Smooth muscle cell (in vitro differentiated cells): ENCODE data around the gene CMTM8. TPM values are rescaled to one million over a fixed set of nuclear protein-coding genes. Genes with fewer than 3 reads are reported as not detected.

Experiments
- DNase-seq: peaks from one replicate; lab custom pipeline; 2025; ENCODE audit not compliant: unreplicated experiment; lab: John Stamatoyannopoulos, UW
- H2AFZ ChIP-seq: fragments of 200-600 bp; sonication (generic); 2 replicates; pipeline ENCODE4 v1.6.0; 2016; ENCODE audit warnings: antibody characterized with exemption, low read depth, mild to moderate bottlenecking
- H3F3A ChIP-seq: fragments of 200-600 bp; sonication (generic); 2 replicates; pipeline ENCODE4 v1.6.0; 2017; ENCODE audit warnings: antibody characterized with exemption, low read depth
- H3K27ac ChIP-seq: fragments of 200-600 bp; sonication (generic); 2 replicates; pipeline ENCODE4 v1.5.1; 2016; ENCODE audit warnings: low read depth, mild to moderate bottlenecking
- H3K27me3 ChIP-seq: fragments of 200-600 bp; sonication (generic); 2 replicates; pipeline ENCODE4 v1.6.1; 2016; ENCODE audit warnings: low read depth, mild to moderate bottlenecking
- H3K36me3 ChIP-seq: fragments of 200-600 bp; sonication (generic); 2 replicates; pipeline ENCODE4 v1.5.1; 2016; ENCODE audit warnings: low read depth
- H3K4me1 ChIP-seq: fragments of 200-600 bp; sonication (generic); 2 replicates; pipeline ENCODE4 v1.5.1; 2016; ENCODE audit warnings: low read depth
- H3K4me2 ChIP-seq: fragments of 200-600 bp; sonication (generic); 2 replicates; pipeline ENCODE4 v1.6.0; 2016; ENCODE audit warnings: mild to moderate bottlenecking
- H3K4me3 ChIP-seq: fragments of 200-600 bp; sonication (generic); 2 replicates; pipeline ENCODE4 v1.5.1; 2016; ENCODE audit warnings: mild to moderate bottlenecking
- H3K79me2 ChIP-seq: fragments of 200-600 bp; sonication (generic); 2 replicates; pipeline ENCODE4 v1.6.0; 2016; ENCODE audit warnings: low read depth, mild to moderate bottlenecking
- H3K9ac ChIP-seq: fragments of 200-600 bp; sonication (generic); 2 replicates; pipeline ENCODE4 v1.6.0; 2016; ENCODE audit warnings: low read depth
- H3K9me3 ChIP-seq: fragments of 200-600 bp; sonication (generic); replicated peaks from 2 replicates; pipeline ENCODE4 v1.5.1; 2016; ENCODE audit warnings: low read depth
- H4K20me1 ChIP-seq: fragments of 200-600 bp; sonication (generic); 2 replicates; pipeline ENCODE4 v1.6.0; 2016; ENCODE audit warnings: low read depth
- WGBS: methylation state at CpG from one replicate; pipeline ENCODE4 v1.1.7; 2016; ENCODE audit warnings: low lambda C conversion rate; 5-methylcytosine and 5-hydroxymethylcytosine counted together
- polyA plus RNA-seq: library from polyadenylated mRNA; unstranded; fragments of >200 nt; fragmentation: Nextera tagmentation; extraction: Ambion mirVana; gene quantifications from 2 replicates; pipeline ENCODE4 v1.2.1, GENCODE V29; 2016
- total RNA-seq: library from RNA; depleted of rRNA; stranded (reverse); fragments of >200 nt; gene quantifications from 2 replicates; pipeline ENCODE4 v1.2.3, GENCODE V29; 2014
- TF ChIP-seq, protein P1 (sequence below): fragments of 200-600 bp; sonication (generic); IDR thresholded peaks from 2 replicates; pipeline ENCODE4 v1.5.1; 2017; ENCODE audit warnings: borderline replicate concordance, mild to moderate bottlenecking, antibody characterized with exemption; ENCODE audit not compliant: insufficient read depth, poor library complexity, severe bottlenecking

The CMTM8 gene
- total and polyA plus RNA-seq, 2 experiments from 2014 or later: 1.9 TPM

DNA sequence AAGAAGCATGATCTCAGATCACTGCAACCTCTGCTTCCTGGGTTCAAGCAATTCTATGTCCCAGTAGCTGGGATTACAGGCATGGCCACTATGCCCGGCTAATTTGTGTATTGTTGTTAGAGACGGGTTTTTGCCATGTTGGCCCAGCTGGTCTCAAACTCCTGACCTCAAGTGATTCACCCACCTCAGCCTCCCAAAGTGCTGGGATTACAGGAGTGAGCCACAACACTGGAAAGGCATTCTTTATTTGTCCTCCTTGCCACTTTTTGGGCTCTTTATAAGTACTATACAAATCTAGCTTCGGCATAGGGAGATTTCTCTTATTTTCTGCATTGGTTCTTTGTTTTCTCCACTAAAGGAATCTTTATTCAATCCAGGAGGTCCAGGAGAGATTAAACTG is 18.6 kb downstream of the CMTM8 start:
- Histone ChIP-seq H3K4me3 (no peak overlapping the region), H3K79me2 (no peaks in the 10 kb centered on the region), H2AFZ (no peak overlapping the region), H3K4me2 (no peak overlapping the region), H3K36me3 (no peaks in the 10 kb centered on the region), H3K27me3 (no peaks in the 10 kb centered on the region), H4K20me1 (no peaks in the 10 kb centered on the region), H3K9me3 (no peaks in the 10 kb centered on the region), H3K27ac (no peak overlapping the region), H3K9ac (no peak overlapping the region), H3F3A (peaks cover 3% of the 10 kb centered on the region), H3K4me1 (no peaks in the 10 kb centered on the region)
- 64% methylated on average over 3 of the region's 3 CpGs for WGBS
- DNase-seq: no peak
- TF ChIP-seq, protein P1, sequence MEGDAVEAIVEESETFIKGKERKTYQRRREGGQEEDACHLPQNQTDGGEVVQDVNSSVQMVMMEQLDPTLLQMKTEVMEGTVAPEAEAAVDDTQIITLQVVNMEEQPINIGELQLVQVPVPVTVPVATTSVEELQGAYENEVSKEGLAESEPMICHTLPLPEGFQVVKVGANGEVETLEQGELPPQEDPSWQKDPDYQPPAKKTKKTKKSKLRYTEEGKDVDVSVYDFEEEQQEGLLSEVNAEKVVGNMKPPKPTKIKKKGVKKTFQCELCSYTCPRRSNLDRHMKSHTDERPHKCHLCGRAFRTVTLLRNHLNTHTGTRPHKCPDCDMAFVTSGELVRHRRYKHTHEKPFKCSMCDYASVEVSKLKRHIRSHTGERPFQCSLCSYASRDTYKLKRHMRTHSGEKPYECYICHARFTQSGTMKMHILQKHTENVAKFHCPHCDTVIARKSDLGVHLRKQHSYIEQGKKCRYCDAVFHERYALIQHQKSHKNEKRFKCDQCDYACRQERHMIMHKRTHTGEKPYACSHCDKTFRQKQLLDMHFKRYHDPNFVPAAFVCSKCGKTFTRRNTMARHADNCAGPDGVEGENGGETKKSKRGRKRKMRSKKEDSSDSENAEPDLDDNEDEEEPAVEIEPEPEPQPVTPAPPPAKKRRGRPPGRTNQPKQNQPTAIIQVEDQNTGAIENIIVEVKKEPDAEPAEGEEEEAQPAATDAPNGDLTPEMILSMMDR: no peak

DNA sequence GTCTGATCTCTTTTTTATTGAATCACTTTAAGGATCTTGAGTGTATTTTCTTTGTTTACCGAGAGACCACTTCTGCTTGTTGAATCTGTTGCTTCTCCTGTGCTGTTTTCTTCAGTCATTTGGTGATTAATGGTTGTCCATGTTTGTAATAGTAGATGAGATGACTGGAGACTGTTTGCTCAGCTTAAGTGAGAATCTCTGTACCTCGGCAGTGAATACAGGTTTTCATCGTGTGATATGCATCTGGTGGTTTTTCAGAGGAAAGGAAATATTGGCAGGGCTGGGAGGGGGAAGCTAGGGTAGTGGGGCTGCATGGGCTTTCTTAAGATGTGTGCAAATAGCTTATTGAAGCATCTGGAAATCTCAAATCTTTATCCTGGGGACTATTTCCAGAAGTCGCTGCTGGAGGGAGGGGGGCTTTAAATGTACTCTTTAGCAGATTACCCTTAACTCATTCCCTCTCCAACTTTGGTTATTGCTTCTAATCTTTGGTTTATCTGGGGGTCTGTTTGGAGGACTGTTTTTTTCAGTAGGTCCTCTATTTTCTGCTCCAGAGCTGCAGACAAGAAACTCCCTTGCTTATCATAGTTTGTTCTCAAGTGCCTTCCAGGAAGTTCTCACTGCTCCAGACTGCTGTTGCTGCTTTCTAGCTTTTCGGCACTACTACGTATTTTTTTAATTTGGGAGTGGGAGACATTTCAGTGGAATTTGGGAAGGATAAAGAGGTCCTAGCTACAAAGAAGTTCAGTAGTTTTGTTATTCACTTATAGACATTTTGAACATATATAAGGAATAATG is 19.4 kb downstream of the CMTM8 start:
- Histone ChIP-seq H3K4me3 (no peak overlapping the region), H3K9me3 (no peaks in the 10 kb centered on the region), H3K9ac (no peak overlapping the region), H3K79me2 (no peaks in the 10 kb centered on the region), H2AFZ (no peak overlapping the region), H3K27me3 (no peaks in the 10 kb centered on the region), H3K4me2 (peak overlapping the region; percentile 17), H3F3A (peaks cover 3% of the 10 kb centered on the region), H4K20me1 (no peaks in the 10 kb centered on the region), H3K27ac (no peak overlapping the region), H3K36me3 (no peaks in the 10 kb centered on the region), H3K4me1 (no peaks in the 10 kb centered on the region)
- DNase-seq: no peak
- WGBS: 46% methylated on average over 6 of the region's 6 CpGs
- TF ChIP-seq, protein P1: no peak

DNA sequence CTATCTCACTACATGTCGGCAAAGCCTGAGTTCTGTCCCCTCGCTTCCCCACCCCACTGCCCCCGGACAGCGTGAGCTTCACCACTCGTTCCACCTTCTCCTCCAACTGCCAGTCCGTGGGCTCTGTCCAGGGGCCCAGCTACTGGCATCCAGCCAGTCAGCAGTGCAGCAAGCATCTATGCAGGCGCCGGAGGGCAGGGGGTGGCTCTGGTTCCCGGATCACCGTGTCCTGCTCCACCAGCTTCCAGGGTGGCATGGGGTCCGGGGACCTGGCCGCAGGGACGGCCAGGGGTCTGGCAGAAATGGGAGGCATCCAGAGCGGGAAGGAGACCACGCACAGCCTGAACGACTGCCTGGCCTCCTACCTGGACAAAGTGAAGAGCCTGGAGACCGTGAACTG is 20.4 kb downstream of the CMTM8 start:
- no peak overlapping the region for H2AFZ ChIP-seq
- H3K4me2 ChIP-seq: no peak overlapping the region
- TF ChIP-seq, protein P1: no peak
- H3K9ac ChIP-seq: no peak overlapping the region
- H3K9me3 ChIP-seq: no peaks in the 10 kb centered on the region
- H3F3A ChIP-seq: peaks cover 3% of the 10 kb centered on the region
- H4K20me1 ChIP-seq: no peaks in the 10 kb centered on the region
- no peaks in the 10 kb centered on the region for H3K79me2 ChIP-seq
- H3K27ac ChIP-seq: no peak overlapping the region
- no peaks in the 10 kb centered on the region for H3K36me3 ChIP-seq
- no peaks in the 10 kb centered on the region for H3K4me1 ChIP-seq
- WGBS: 98% methylated on average over 15 of the region's 17 CpGs
- no peak for DNase-seq
- no peaks in the 10 kb centered on the region for H3K27me3 ChIP-seq
- H3K4me3 ChIP-seq: no peak overlapping the region

DNA sequence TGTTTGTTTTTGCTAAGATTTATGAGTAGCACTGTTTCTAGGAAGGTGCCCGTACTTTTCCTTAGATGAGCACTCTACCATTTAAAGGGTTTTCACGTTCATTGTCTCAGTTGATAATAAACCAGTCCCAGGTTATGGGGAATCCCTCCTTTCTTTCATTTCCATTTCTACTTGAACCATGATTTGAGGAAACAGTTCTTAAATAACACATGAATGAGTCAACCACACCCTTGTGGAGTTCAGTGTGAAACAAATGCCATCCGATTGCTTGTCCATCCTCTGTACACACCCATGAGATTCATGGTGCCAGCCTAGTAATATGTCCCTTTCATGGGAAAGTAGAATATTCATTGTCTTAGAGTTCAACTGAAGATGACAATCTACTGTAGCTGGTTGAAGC is 23.1 kb downstream of the CMTM8 start:
- Histone ChIP-seq H3F3A (peaks cover 3% of the 10 kb centered on the region), H3K9ac (no peak overlapping the region), H3K36me3 (no peaks in the 10 kb centered on the region), H3K4me2 (no peak overlapping the region), H3K4me1 (no peaks in the 10 kb centered on the region), H3K79me2 (no peaks in the 10 kb centered on the region), H2AFZ (no peak overlapping the region), H3K9me3 (no peaks in the 10 kb centered on the region), H3K27me3 (no peaks in the 10 kb centered on the region), H3K4me3 (no peak overlapping the region), H3K27ac (no peak overlapping the region), H4K20me1 (no peaks in the 10 kb centered on the region)
- DNase-seq: no peak
- TF ChIP-seq, protein P1: no peak
- 53% methylated on average over 3 of the region's 3 CpGs for WGBS
